Measurements from ENCODE around the gene P2RY10. TPM values are rescaled to one million over a fixed set of nuclear protein-coding genes. Genes with fewer than 3 reads are reported as not detected.

P2RY10 gene
- total RNA-seq, 1 experiment from 2014 or later = not detected

DNA sequence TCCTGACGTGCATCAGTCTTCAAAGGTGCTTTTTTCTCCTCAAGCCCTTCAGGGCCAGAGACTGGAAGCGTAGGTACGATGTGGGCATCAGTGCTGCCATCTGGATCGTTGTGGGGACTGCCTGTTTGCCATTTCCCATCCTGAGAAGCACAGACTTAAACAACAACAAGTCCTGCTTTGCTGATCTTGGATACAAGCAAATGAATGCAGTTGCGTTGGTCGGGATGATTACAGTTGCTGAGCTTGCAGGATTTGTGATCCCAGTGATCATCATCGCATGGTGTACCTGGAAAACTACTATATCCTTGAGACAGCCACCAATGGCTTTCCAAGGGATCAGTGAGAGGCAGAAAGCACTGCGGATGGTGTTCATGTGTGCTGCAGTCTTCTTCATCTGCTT lies 15.7 kb downstream of the P2RY10 start:
- H2AFZ ChIP-seq (ENCODE audit: low read depth, low read length, poor library complexity, severe bottlenecking) = no peak overlapping the region
- no peaks in the 10 kb centered on the region for H3K4me1 ChIP-seq (ENCODE audit: control insufficient read depth in 1 of 2, insufficient read depth in 2 of 2, low read length in 2 of 2)
- H3K4me2 ChIP-seq (ENCODE audit: low read length) = no peak overlapping the region
- no peaks in the 10 kb centered on the region for H3K79me2 ChIP-seq (ENCODE audit: insufficient read depth, low read length)
- H3K36me3 ChIP-seq (ENCODE audit: control insufficient read depth in 1 of 2, insufficient read depth in 2 of 2, low read length in 2 of 2) = no peaks in the 10 kb centered on the region
- no peaks in the 10 kb centered on the region for H3K9me3 ChIP-seq (ENCODE audit: control insufficient read depth in 1 of 2, insufficient read depth in 1 of 2, low read depth in 1 of 2, low read length in 2 of 2)
- H3K27me3 ChIP-seq (ENCODE audit: insufficient read depth, low read length) = no peaks in the 10 kb centered on the region
- intact Hi-C loops (cut with micrococcal nuclease) = no loop called here
- no peaks in the 10 kb centered on the region for H4K20me1 ChIP-seq (ENCODE audit: insufficient read depth)
- no peak overlapping the region for H3K9ac ChIP-seq (ENCODE audit: low read length)
- no peak for TF ChIP-seq MAX (IDR thresholded peaks at IDR 0.05)
- no peak for TF ChIP-seq RAD21 (IDR thresholded peaks at IDR 0.05; ENCODE audit: low read depth)
- no peak for TF ChIP-seq EZH2phosphoT487 (IDR thresholded peaks at IDR 0.05; ENCODE audit: borderline replicate concordance)
- TF ChIP-seq TCF7L2 (IDR thresholded peaks at IDR 0.05; ENCODE audit: borderline replicate concordance, extremely low read depth, insufficient read depth, insufficient read length) = no peak
- TF ChIP-seq CBX3 (IDR thresholded peaks at IDR 0.05; ENCODE audit: low read depth) = no peak
- TF ChIP-seq ELF1 (IDR thresholded peaks at IDR 0.05; ENCODE audit: borderline replicate concordance, low read depth) = no peak
- TF ChIP-seq SRF (IDR thresholded peaks at IDR 0.05; ENCODE audit: low read depth) = no peak
- TF ChIP-seq ZFX (IDR thresholded peaks at IDR 0.05) = no peak
- TF ChIP-seq EGR1 (IDR thresholded peaks at IDR 0.05; ENCODE audit: low read depth) = no peak
- no peak for TF ChIP-seq POLR2AphosphoS5 (IDR thresholded peaks at IDR 0.05; ENCODE audit: low read depth, low read length)
- no peak for TF ChIP-seq SIN3A (IDR thresholded peaks at IDR 0.05; ENCODE audit: low read depth)
- TF ChIP-seq ZNF274 (IDR thresholded peaks at IDR 0.05; ENCODE audit: low read depth, low read length) = no peak
- TF ChIP-seq EZH2 (IDR thresholded peaks at IDR 0.05) = no peak
- TF ChIP-seq FOSL1 (IDR thresholded peaks at IDR 0.05; ENCODE audit: low read depth) = no peak
- ATAC-seq (no peak), DNase-seq (ENCODE audit: low read depth, low spot score) (no peak)
- H3K4me3 ChIP-seq (replicated peaks in 1 of 2; ENCODE audit: low read depth in 1 of 2, low read length in 2 of 2) = no peak overlapping the region
- ChIA-PET RAD21 (ENCODE audit: low non-redundant PET in 1 of 2, low total read pairs in 2 of 2, uncharacterized antibody in 2 of 2, unreplicated experiment in 2 of 2) (no interaction called here), POLR2A (no interaction called here), CTCF (no interaction called here)
- no peaks in the 10 kb centered on the region for H3K9me2 ChIP-seq (ENCODE audit: insufficient read depth)
- H3K27ac ChIP-seq (ENCODE audit: low read depth, low read length) = no peak overlapping the region
- BruUV-seq (replicated peaks) = no TSS peak

GRCh38 chrX:78964598-78964997 lies 19.4 kb downstream of the P2RY10 start:
- RAD21 ChIA-PET (ENCODE audit: low non-redundant PET in 1 of 2, low total read pairs in 2 of 2, uncharacterized antibody in 2 of 2, unreplicated experiment in 2 of 2) = no interaction called here
- DNase-seq (ENCODE audit: low read depth, low spot score) (no peak), ATAC-seq (no peak)
- POLR2A ChIA-PET = no interaction called here
- H3K9me3 ChIP-seq (ENCODE audit: control insufficient read depth in 1 of 2, insufficient read depth in 1 of 2, low read depth in 1 of 2, low read length in 2 of 2) = no peaks in the 10 kb centered on the region
- no peaks in the 10 kb centered on the region for H3K9me2 ChIP-seq (ENCODE audit: insufficient read depth)
- no peak overlapping the region for H3K27ac ChIP-seq (ENCODE audit: low read depth, low read length)
- no peaks in the 10 kb centered on the region for H3K36me3 ChIP-seq (ENCODE audit: control insufficient read depth in 1 of 2, insufficient read depth in 2 of 2, low read length in 2 of 2)
- no peak overlapping the region for H3K4me3 ChIP-seq (replicated peaks in 1 of 2; ENCODE audit: low read depth in 1 of 2, low read length in 2 of 2)
- no peak overlapping the region for H3K4me2 ChIP-seq (ENCODE audit: low read length)
- TF ChIP-seq EGR1 (IDR thresholded peaks at IDR 0.05; ENCODE audit: low read depth) (no peak), FOSL1 (IDR thresholded peaks at IDR 0.05; ENCODE audit: low read depth) (no peak), JUND (IDR thresholded peaks at IDR 0.05) (no peak), SP1 (IDR thresholded peaks at IDR 0.05; ENCODE audit: low read depth) (no peak), CEBPB (IDR thresholded peaks at IDR 0.05; ENCODE audit: low read depth) (no peak), ZFX (IDR thresholded peaks at IDR 0.05) (no peak), CBX3 (IDR thresholded peaks at IDR 0.05; ENCODE audit: low read depth) (no peak), ATF3 (IDR thresholded peaks at IDR 0.05) (no peak), ZNF274 (IDR thresholded peaks at IDR 0.05; ENCODE audit: low read depth, low read length) (no peak), SRF (IDR thresholded peaks at IDR 0.05; ENCODE audit: low read depth) (no peak), YY1 (IDR thresholded peaks at IDR 0.05; ENCODE audit: extremely low read depth, insufficient replicate concordance, low read depth, low read length) (no peak), RAD21 (IDR thresholded peaks at IDR 0.05; ENCODE audit: low read depth) (no peak)
- H2AFZ ChIP-seq (ENCODE audit: low read depth, low read length, poor library complexity, severe bottlenecking) = no peak overlapping the region
- no peaks in the 10 kb centered on the region for H3K79me2 ChIP-seq (ENCODE audit: insufficient read depth, low read length)
- BruUV-seq (replicated peaks) = no TSS peak
- CTCF ChIA-PET = no interaction called here
- no peaks in the 10 kb centered on the region for H4K20me1 ChIP-seq (ENCODE audit: insufficient read depth)
- intact Hi-C loops (cut with micrococcal nuclease) = no loop called here
- no peaks in the 10 kb centered on the region for H3K4me1 ChIP-seq (ENCODE audit: control insufficient read depth in 1 of 2, insufficient read depth in 2 of 2, low read length in 2 of 2)
- H3K9ac ChIP-seq (ENCODE audit: low read length) = no peak overlapping the region
- H3K27me3 ChIP-seq (ENCODE audit: insufficient read depth, low read length) = no peaks in the 10 kb centered on the region
